ENCODE measurements around the gene EGR2.

EGR2 gene

GRCh38 chr10:62816331-62817120, at the start of gene EGR2:
EGR2 (minus strand) TSS chr10:62816366; CDS start chr10:62816029, 337 bp downstream.
- H3K4me1 ChIP-seq (ENCODE audit: control insufficient read depth, insufficient read depth, low read length) = peaks cover 2% of the 10 kb centered on the region
- no peak within 1 kb of the TSS for H3K27ac ChIP-seq (ENCODE audit: low read length)
- H3K9me3 ChIP-seq (ENCODE audit: control insufficient read depth, insufficient read depth, low read length) = no peaks in the 10 kb centered on the region
- peak; percentile 76 for DNase-seq (ENCODE audit: low read depth, low spot score)
- H3K27me3 ChIP-seq (ENCODE audit: control insufficient read depth, insufficient read depth, low read length) = peaks cover 32% of the 10 kb centered on the region
- H3K36me3 ChIP-seq (ENCODE audit: control insufficient read depth, insufficient read depth, low read length) = no peaks in the 10 kb centered on the region
- no CpG with 5 or more reads among the region's 53 CpGs for whole genome bisulfite sequencing (ENCODE audit: insufficient coverage, insufficient read length)
- peak within 1 kb of the TSS; percentile 88; the same call in 1 of the 2 replicates for H3K4me3 ChIP-seq (ENCODE audit: low read length)

- Histone ChIP-seq H3K4me3 (ENCODE audit: low read length) (no peak overlapping the region), H3K9me3 (ENCODE audit: control insufficient read depth, insufficient read depth, low read length) (no peaks in the 10 kb centered on the region), H3K36me3 (ENCODE audit: control insufficient read depth, insufficient read depth, low read length) (no peaks in the 10 kb centered on the region), H3K4me1 (ENCODE audit: control insufficient read depth, insufficient read depth, low read length) (no peaks in the 10 kb centered on the region), H3K27ac (ENCODE audit: low read length) (no peak overlapping the region), H3K27me3 (ENCODE audit: control insufficient read depth, insufficient read depth, low read length) (no peaks in the 10 kb centered on the region)
- no CpG with 5 or more reads among the region's 1 CpG for WGBS (ENCODE audit: insufficient coverage, insufficient read length)
- no peak for DNase-seq (ENCODE audit: low read depth, low spot score)
Observed at GRCh38 chr10:62862447-62862846, 46.3 kb upstream of the EGR2 start.

GRCh38 chr10:62861507-62861906, 45.3 kb upstream of the EGR2 start:
- no peaks in the 10 kb centered on the region for H3K9me3 ChIP-seq (ENCODE audit: control insufficient read depth, insufficient read depth, low read length)
- H3K4me3 ChIP-seq (ENCODE audit: low read length) = no peak overlapping the region
- WGBS (ENCODE audit: insufficient coverage, insufficient read length) = no CpG with 5 or more reads among the region's 3 CpGs
- H3K4me1 ChIP-seq (ENCODE audit: control insufficient read depth, insufficient read depth, low read length) = no peaks in the 10 kb centered on the region
- no peak overlapping the region for H3K27ac ChIP-seq (ENCODE audit: low read length)
- H3K27me3 ChIP-seq (ENCODE audit: control insufficient read depth, insufficient read depth, low read length) = no peaks in the 10 kb centered on the region
- H3K36me3 ChIP-seq (ENCODE audit: control insufficient read depth, insufficient read depth, low read length) = no peaks in the 10 kb centered on the region
- DNase-seq (ENCODE audit: low read depth, low spot score) = no peak

GRCh38 chr10:62860946-62861345, 44.8 kb upstream of the EGR2 start:
- WGBS (ENCODE audit: insufficient coverage, insufficient read length) = no CpG with 5 or more reads among the region's 4 CpGs
- no peaks in the 10 kb centered on the region for H3K4me1 ChIP-seq (ENCODE audit: control insufficient read depth, insufficient read depth, low read length)

GRCh38 chr10:62858364-62858763, 42.2 kb upstream of the EGR2 start:
- Histone ChIP-seq H3K4me1 (ENCODE audit: control insufficient read depth, insufficient read depth, low read length) (no peaks in the 10 kb centered on the region), H3K27me3 (ENCODE audit: control insufficient read depth, insufficient read depth, low read length) (no peaks in the 10 kb centered on the region), H3K9me3 (ENCODE audit: control insufficient read depth, insufficient read depth, low read length) (no peaks in the 10 kb centered on the region), H3K4me3 (ENCODE audit: low read length) (no peak overlapping the region), H3K36me3 (ENCODE audit: control insufficient read depth, insufficient read depth, low read length) (no peaks in the 10 kb centered on the region), H3K27ac (ENCODE audit: low read length) (no peak overlapping the region)
- no CpG with 5 or more reads among the region's 6 CpGs for WGBS (ENCODE audit: insufficient coverage, insufficient read length)
- DNase-seq (ENCODE audit: low read depth, low spot score) = no peak

More at GRCh38 chr10:62860946-62861345, 44.8 kb upstream of the EGR2 start:
- H3K36me3 ChIP-seq (ENCODE audit: control insufficient read depth, insufficient read depth, low read length) = no peaks in the 10 kb centered on the region
- no peak for DNase-seq (ENCODE audit: low read depth, low spot score)
- H3K4me3 ChIP-seq (ENCODE audit: low read length) = no peak overlapping the region
- no peaks in the 10 kb centered on the region for H3K27me3 ChIP-seq (ENCODE audit: control insufficient read depth, insufficient read depth, low read length)
- H3K27ac ChIP-seq (ENCODE audit: low read length) = no peak overlapping the region
- no peaks in the 10 kb centered on the region for H3K9me3 ChIP-seq (ENCODE audit: control insufficient read depth, insufficient read depth, low read length)

GRCh38 chr10:62856021-62856420, 39.9 kb upstream of the EGR2 start:
- WGBS (ENCODE audit: insufficient coverage, insufficient read length) = no CpG with 5 or more reads among the region's 4 CpGs
- no peaks in the 10 kb centered on the region; the same call in 1 of the 2 replicates for H3K9me3 ChIP-seq (ENCODE audit: control insufficient read depth, insufficient read depth, low read length)
- no peaks in the 10 kb centered on the region for H3K27me3 ChIP-seq (ENCODE audit: control insufficient read depth, insufficient read depth, low read length)
- H3K4me1 ChIP-seq (ENCODE audit: control insufficient read depth, insufficient read depth, low read length) = no peaks in the 10 kb centered on the region
- H3K36me3 ChIP-seq (ENCODE audit: control insufficient read depth, insufficient read depth, low read length) = no peaks in the 10 kb centered on the region
- H3K4me3 ChIP-seq (ENCODE audit: low read length) = no peak overlapping the region
- H3K27ac ChIP-seq (ENCODE audit: low read length) = no peak overlapping the region
- no peak for DNase-seq (ENCODE audit: low read depth, low spot score)

- Histone ChIP-seq H3K4me1 (ENCODE audit: control insufficient read depth, insufficient read depth, low read length) (no peaks in the 10 kb centered on the region), H3K36me3 (ENCODE audit: control insufficient read depth, insufficient read depth, low read length) (no peaks in the 10 kb centered on the region), H3K27ac (ENCODE audit: low read length) (no peak overlapping the region), H3K4me3 (ENCODE audit: low read length) (no peak overlapping the region), H3K27me3 (ENCODE audit: control insufficient read depth, insufficient read depth, low read length) (no peaks in the 10 kb centered on the region), H3K9me3 (ENCODE audit: control insufficient read depth, insufficient read depth, low read length) (no peaks in the 10 kb centered on the region; the same call in 1 of the 2 replicates)
- no CpG with 5 or more reads among the region's 5 CpGs for WGBS (ENCODE audit: insufficient coverage, insufficient read length)
- no peak for DNase-seq (ENCODE audit: low read depth, low spot score)
Observed at GRCh38 chr10:62853710-62854109, 37.5 kb upstream of the EGR2 start.

GRCh38 chr10:62852961-62853702, 37.0 kb upstream of the EGR2 start:
- Histone ChIP-seq H3K4me3 (ENCODE audit: low read length) (no peak overlapping the region), H3K4me1 (ENCODE audit: control insufficient read depth, insufficient read depth, low read length) (no peaks in the 10 kb centered on the region), H3K36me3 (ENCODE audit: control insufficient read depth, insufficient read depth, low read length) (no peaks in the 10 kb centered on the region), H3K27ac (ENCODE audit: low read length) (no peak overlapping the region), H3K9me3 (ENCODE audit: control insufficient read depth, insufficient read depth, low read length) (no peaks in the 10 kb centered on the region; the same call in 1 of the 2 replicates), H3K27me3 (ENCODE audit: control insufficient read depth, insufficient read depth, low read length) (no peaks in the 10 kb centered on the region)
- WGBS (ENCODE audit: insufficient coverage, insufficient read length) = no CpG with 5 or more reads among the region's 6 CpGs
- no peak for DNase-seq (ENCODE audit: low read depth, low spot score)

- no CpG with 5 or more reads among the region's 2 CpGs for WGBS (ENCODE audit: insufficient coverage, insufficient read length)
- DNase-seq (ENCODE audit: low read depth, low spot score) = peak; percentile 29
Observed at GRCh38 chr10:62851442-62851841, 35.3 kb upstream of the EGR2 start.

GRCh38 chr10:62850646-62851045, 34.5 kb upstream of the EGR2 start:
- no CpG with 5 or more reads among the region's 3 CpGs for WGBS (ENCODE audit: insufficient coverage, insufficient read length)
- Histone ChIP-seq H3K9me3 (ENCODE audit: control insufficient read depth, insufficient read depth, low read length) (no peaks in the 10 kb centered on the region; the same call in 1 of the 2 replicates), H3K27ac (ENCODE audit: low read length) (no peak overlapping the region), H3K4me1 (ENCODE audit: control insufficient read depth, insufficient read depth, low read length) (no peaks in the 10 kb centered on the region), H3K4me3 (ENCODE audit: low read length) (no peak overlapping the region), H3K27me3 (ENCODE audit: control insufficient read depth, insufficient read depth, low read length) (no peaks in the 10 kb centered on the region), H3K36me3 (ENCODE audit: control insufficient read depth, insufficient read depth, low read length) (no peaks in the 10 kb centered on the region)
- DNase-seq (ENCODE audit: low read depth, low spot score) = no peak

More at GRCh38 chr10:62851442-62851841, 35.3 kb upstream of the EGR2 start:
- no peak overlapping the region for H3K27ac ChIP-seq (ENCODE audit: low read length)
- no peak overlapping the region for H3K4me3 ChIP-seq (ENCODE audit: low read length)
- no peaks in the 10 kb centered on the region for H3K36me3 ChIP-seq (ENCODE audit: control insufficient read depth, insufficient read depth, low read length)
- no peaks in the 10 kb centered on the region for H3K4me1 ChIP-seq (ENCODE audit: control insufficient read depth, insufficient read depth, low read length)
- H3K9me3 ChIP-seq (ENCODE audit: control insufficient read depth, insufficient read depth, low read length) = no peaks in the 10 kb centered on the region; the same call in 1 of the 2 replicates
- H3K27me3 ChIP-seq (ENCODE audit: control insufficient read depth, insufficient read depth, low read length) = no peaks in the 10 kb centered on the region
